Astrocyte of the hippocampus (primary cell): ENCODE data around the gene HUNK.
A peak's percentile ranks its signal among the peaks of the same experiment; 100 is the strongest.
"Not testable (repeated sequence)": the region's sequence is repeated elsewhere in the genome, so short reads cannot be mapped to it uniquely, and the experiment has no call there.

Source experiments
- DNase-seq: peaks from one replicate; pipeline ENCODE4 v3.0.0; 2011; ENCODE audit warnings: low read depth, low spot score

The HUNK gene

DNA sequence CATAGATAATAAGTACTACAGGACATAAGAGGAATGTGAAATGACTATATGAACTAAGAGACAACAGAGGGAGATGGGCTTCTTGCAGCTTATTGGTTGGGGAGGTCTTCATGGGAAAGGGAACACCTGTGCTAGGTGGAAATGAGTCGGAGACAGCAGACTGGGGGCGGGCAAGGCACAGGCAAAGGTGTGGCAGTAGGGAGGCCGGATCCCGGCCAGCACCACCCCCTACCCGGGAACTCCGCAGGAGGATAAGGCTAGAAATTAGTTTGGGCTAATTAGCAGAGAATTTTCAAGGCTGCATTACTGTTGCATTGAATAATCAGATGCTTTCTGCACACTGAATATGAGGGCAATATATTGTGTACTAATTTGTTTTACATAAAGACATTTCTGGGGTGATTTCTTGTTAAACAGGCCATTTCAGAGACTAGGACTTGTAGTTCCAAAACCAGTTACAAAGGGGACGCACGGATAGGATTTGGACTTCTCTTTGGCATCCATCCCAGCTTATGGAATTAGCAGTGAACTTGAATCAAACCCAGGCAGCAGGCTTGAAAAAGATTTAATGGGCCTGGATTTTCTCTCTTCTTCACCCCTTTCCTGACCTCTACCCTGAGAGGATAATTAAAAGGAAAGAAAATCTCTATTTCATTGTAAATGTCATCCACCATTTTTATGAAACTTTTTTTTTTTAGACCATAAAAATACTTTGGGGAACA, 2.2 kb upstream of the HUNK start:
- no peak for DNase-seq

DNA sequence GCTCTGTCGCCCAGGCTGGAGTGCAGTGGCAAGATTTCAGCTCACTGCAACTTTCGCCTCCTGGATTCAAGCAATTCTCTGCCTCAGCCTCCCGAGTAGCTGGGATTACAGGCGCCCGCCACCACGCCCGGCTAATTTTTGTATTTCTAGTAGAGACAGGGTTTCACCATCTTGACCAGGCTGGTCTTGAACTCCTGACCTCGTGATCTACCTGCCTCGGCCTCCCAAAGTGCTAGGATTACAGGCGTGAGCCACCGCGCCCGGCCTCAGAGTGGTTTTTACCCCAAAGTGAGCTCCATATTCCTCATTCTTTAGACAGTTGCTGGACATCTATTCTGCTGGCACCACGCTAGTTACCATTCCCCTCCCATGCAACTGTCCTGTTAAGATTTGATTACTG, 1.4 kb upstream of the HUNK start:
- DNase-seq, result not testable (repeated sequence)

DNA sequence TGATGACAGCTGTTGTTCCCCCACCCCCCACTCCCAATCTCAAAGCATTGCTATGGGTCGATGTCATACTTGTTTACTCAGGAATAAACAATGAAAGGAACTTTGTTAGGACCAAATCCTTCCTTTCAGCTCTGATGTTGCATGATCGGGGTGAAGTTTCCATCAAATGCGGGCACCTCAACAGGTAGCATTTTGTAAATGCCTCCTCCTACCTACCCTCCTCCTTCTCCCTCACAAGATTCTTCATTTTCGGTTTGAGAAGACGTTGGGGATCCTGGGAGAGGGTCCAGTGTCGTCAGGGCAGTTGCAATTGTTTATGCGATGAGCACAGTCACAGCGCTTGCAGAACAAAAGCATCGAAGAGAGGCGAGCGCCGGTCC, 758 bp upstream of the HUNK start:
- DNase-seq, result no peak

DNA sequence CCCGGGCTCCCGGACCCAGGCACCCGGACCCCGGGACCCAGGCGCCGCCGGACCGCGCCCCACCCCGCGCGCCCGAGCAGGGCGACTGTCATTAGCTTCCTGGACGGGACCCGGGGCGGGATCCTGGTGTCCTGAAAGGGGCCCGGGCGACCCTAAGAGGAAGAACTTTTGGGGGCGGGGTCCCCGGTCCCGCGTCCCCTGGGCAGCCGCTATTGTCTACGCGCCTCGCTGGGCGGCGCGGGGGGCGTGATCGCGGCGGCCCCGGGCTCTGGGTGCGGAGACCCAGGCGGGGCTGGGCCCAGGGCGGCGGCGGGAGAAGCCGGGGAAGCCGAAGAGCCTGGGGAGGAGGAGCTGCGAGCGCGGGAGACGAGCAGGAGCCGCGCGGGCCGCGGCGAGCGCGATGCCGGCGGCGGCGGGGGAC, 465 bp downstream of the HUNK start:
- DNase-seq, result peak; percentile 54

DNA sequence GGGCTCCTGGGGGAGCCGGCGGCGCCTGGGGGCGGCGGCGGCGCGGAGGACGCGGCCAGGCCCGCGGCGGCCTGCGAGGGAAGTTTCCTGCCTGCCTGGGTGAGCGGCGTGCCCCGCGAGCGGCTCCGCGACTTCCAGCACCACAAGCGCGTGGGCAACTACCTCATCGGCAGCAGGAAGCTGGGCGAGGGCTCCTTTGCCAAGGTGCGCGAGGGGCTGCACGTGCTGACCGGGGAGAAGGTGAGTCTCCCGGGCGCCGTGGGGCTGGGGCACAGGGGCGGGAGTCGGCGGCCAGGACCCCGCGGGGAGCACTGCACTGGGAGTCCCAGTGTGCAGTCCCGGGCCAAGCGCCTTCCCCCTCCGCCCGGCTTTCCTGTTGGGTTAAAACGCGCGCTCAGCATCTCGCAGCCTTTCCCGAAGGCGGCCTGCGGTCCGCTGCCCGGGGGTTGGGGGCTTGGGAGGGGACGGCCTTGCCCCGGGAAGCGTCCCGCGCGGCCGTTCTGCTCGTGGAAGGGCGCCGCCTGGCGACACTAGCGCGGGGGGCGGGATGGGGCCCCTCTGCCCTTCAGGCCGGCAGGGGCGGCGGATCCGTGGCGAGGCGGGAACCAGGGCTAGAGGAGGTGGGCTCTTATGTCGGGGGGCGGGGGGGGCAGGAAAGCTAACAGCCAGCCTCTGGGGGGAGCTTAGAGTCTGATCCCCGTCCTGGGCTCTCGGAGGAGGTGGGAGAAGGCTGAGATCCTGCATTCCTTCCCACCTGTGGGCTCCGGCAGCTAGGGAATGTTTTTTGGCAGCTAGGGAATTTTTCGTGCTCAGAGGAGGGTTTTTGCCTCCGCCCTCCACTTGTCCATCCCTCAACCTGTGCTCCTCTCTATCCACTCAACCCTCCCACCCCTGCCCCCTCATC, 1.1 kb downstream of the HUNK start:
- peak; percentile 61 for DNase-seq

DNA sequence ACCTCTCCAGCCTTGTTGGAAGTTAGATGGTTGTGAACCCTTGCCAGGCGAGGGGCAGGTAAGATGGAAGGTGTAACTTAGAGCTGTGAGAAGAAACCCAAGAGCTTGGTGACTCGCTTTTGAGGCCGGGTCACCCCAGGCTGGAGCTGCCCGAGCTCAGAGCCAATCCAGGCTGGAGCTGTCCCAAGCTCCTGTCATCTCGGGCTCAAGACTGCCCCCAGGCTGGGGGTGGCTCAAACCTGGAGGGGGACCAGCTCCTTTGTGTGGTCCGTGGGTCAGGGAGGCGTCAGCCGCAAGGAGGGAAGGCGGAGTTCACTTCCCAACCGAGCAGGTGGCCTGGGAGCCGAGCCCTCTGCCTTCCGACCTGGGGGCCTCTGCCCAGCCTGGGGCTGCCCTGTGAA, 2.0 kb downstream of the HUNK start:
- DNase-seq, result peak; percentile 22

DNA sequence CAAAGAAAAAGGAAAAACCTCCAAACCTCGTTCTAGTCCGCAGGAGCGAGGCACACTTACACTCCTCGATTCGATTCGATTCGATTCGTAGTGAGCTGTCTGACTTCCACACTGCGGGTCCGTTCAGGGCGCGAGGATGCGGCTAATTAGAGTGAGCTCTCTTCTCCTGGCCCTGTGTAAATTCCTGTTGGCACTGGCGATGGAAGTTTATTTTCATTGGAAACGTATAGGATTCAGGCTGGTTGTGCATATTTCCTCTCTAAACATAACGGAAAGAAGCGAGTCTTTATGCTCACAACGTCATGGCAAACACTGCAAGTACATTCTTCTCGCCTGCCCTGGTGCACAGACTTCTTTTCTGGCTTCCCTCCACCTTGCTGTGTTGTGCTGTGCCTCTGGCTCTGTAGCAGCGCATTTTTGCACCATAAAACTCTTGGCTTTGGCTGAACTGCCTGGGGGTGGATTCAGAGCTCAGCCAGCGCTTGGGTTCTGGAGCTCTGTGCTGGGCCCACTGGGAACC, 2.7 kb downstream of the HUNK start:
- DNase-seq, result peak; percentile 49

DNA sequence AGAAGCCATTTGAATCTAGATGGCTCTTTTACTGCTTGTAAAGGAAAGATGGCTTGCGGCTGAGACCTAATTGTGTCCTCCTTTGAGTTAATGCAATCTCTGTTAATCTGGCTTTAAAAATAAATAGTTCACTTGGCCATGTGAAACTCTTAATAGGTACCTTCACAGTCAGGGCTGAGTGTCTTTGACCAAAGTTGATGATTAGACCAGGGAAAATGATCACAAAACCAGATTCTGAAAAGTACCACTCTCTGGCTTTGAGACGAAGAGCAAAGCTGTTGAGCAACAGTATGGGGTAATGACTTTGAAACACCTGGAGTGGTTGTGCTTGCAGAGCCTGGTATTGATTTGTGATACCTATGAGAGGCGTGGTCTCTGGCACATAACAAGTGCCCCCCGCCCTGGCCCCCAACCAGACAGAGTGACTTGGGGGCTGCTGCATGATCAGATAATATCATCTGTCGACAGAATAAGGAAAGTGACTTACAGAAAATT, 4.7 kb downstream of the HUNK start:
- no peak for DNase-seq

DNA sequence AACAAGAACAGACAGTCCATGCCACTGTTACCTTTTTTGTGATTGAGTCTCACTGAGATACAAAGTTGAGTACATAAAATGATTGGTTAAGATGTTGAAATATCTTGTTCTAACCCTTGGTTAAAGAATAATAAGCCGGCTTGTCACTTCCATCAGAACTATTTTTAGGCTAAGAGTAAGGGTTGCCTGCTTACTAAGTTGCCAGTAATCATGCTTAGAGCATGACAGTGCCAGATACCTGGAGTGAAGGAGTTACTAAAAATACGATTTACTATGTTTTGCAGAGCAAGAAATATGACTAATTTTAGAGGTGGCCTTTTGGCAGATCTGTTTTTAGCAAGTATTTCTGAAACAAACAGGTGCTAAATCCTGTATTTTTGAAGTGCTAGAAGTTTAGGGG, 6.0 kb downstream of the HUNK start:
- no peak for DNase-seq

DNA sequence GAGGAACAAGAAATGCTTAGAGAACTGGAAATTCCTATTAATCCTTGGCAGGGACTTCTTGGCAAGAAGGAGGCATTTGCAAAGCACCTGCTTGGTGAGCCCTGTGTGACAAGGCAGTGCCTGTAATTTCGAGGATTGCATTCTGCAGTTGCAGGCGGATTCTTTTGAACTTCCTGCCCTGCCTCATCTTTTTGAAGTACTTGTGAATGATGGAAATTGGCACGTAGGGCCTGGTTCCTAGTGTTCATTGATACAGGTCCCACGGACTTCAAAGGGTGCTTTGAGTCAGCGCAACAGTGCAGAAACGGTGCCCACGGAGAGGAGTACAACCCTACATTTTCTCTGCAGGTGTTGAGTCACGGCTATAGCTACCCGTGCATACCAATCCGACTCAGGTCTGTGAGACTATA, 6.4 kb downstream of the HUNK start:
- no peak for DNase-seq

DNA sequence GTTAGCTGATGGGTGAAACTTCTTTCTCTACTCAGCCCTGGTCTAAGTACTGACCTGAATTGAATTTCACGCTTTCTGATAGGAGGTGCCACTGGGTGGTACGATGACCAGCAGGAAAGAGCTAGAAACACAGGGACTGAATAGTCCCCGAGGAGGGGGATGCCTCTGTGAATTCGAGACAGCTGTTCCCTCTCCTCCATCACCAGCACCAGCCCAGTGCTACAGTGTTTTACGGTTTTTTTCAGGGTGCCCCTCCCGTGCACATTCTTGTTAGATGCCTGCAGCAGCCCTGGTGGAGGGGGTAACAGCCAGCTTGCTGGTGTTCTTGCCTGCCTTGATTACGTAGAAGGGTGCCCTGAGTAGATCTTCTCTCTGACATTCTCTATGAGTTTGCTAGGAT, 7.1 kb downstream of the HUNK start:
- no peak for DNase-seq

DNA sequence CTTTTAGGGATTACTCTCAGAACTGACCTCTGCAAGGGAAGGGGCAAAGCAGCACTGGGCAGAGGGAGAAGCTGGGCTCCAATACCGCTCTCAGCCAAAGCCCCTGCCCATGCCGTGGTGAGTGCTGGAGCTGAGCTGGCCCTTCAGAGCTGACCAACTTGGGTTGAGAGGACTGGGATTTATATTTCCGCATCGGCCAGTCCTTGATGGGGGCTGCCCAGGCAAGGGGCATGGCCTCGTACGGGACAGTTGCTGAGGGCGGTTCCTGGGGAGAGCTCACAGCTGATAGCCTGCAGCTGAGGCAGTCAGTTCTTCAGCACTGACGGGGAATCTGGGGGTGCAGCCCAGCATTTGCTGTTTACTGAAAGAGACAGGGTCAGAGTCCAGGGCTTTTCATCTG, 8.0 kb downstream of the HUNK start:
- DNase-seq, result no peak

DNA sequence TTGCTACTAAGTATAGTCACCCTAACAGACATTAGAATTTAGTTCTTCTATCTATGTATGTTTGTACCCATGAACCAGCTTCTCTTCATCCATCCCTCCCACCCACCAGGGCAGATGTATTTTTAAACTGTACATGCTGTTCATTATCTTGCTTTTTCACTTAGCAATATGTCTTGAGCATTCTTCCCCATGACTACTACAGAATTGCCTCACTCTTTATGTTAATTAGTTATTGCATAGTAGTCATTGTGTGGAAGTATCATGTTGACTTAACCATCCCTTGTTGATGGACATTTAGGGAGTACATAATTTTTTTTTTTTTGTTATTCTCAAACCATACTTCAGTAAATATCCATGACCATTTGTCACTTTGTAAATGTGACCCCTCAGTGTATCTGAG, 9.9 kb downstream of the HUNK start:
- DNase-seq, result no peak

DNA sequence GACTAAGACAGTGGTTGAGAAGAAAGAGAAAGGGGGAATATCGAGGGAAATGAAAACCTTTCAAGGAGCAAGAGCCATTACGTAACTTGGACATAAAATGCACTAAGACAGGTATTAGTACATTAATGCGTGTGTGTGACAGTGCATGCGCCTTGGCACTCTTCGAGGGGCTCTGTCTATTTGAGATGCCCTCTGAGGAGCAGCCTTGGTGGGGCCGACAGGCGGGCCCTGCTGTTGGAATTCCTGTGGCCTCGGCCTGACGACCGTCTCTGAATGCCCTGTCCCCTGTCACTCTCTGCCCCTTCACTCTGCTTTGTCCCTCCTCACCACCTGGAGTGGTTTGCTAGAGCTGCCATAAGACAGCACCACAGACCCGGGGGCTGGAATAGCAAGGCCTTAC, 12.3 kb downstream of the HUNK start:
- DNase-seq, result no peak

DNA sequence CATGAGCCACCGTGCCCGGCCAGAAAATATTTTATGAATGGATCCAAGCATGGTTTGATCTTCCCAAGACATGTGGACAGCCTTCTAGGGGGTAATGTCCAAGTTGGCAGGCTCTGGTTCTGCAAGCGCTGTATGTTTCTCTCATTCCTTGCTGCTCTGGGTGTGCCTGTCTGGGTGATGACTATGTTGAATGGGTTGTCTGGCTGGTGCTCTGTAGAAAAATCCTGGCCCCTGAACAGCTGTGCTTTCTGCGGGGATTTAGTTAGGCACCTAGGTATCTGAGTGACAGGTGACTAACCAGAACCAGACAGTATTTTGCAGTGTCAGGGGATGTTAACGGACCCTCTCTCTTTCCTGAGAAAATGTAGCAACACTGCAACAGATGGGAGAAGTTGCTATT, 14.1 kb downstream of the HUNK start:
- no peak for DNase-seq

DNA sequence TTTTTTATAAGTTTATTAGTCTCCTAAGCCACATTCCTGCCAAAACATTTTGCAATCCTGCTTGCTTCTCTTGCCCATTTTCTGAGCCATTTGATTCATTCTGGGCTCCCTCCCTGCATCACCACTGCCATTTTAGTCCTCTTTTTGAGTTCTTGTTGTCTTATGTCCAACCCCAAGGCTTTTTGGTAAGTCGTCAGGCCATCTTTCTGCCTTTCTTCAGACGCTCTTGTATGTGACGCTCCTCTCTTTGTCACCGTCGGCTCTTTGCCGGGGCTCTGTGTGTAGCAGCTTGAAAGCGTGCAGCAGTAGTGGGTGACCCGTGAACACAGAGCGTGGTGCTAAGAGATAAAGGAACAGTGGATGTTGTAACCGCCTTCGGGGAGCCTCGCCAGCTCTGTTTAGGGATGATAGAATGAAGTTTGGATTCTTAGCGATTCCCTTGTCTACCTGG, 14.6 kb downstream of the HUNK start:
- no peak for DNase-seq

DNA sequence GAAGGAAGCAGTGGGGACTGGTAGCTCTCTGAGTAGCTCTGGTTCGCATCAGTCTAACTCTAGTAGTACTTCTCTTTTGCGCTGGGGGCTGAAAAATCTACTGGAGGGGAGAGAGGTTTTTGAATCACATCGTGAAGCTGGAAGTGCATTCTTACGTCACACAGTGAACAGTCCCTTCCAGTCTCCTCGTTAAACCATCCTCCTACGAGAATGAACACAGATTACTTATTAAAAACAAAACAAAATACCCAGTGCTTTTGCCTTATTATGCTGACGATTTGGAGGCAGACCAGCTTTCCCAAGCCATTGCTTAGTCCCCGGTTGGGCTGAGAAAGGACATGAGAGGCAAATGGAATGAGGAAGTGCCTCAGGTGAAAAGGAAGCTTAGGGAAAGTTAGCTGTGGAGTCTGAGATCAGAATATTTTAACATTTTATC, 16.1 kb downstream of the HUNK start:
- peak; percentile 47 for DNase-seq

DNA sequence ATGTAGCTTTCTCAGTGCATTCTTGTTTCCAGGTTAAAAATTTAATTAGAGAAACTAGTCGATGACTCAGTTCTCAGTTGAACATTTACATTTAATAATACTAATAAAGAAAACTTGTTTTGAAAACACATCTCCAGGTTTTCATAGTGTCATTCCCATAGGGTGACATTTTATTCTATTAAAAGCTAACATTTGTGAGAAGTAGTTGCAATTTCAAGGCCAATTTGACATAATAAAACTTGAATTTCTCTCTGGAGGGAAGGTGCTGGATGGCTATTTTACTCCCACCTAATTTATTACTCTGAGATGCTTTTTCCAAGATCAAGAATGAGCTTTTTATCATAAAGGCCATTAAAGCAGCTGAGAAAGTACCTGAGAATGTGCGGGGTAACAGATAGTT, 16.6 kb downstream of the HUNK start:
- no peak for DNase-seq

DNA sequence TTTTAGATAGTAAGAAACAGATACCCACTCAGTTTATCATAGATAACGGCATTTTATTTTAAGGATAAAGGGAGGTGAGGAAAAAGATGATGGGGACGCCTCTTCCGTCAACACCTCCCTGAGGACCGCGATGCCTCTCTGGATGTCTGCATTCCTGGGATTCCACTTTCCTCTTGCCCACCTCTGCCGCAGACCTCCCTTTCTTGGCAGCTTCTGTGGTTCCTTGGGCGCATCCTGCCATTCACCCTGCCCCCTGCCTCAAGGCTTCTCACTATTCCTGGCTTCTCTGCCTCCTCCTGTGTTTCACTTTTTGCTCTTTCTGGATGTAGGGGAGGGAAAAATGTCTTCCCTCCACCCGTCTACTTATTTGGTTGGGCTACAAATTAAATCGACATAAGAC, 19.9 kb downstream of the HUNK start:
- DNase-seq, result no peak

DNA sequence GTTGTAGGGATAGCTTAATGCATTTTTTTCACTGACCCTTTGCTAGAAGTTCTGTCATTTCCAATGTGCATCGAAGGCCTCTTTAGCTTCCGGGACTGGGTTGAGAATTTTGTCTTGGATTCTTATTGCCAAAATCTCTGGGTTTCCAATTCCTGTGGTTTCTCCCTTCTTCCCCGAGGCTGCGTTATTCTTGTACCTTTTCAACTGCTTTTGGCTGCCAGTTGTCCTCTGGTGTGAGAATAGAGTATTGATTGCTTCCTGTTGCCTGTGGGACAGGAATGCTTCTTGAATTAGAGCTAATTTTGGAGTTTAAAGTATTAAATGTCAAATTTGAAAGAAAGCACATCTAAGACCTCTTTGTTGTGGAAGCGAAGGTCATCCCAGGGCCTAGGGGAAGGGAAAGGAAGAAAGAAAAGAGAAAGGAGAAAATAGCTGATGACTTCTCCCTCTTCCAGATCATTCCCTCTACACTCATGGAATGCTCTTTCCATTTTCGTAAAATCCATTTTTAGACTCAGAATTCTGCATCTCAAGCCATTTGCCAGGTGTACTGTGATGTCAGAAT, 21.1 kb downstream of the HUNK start:
- DNase-seq, result no peak

DNA sequence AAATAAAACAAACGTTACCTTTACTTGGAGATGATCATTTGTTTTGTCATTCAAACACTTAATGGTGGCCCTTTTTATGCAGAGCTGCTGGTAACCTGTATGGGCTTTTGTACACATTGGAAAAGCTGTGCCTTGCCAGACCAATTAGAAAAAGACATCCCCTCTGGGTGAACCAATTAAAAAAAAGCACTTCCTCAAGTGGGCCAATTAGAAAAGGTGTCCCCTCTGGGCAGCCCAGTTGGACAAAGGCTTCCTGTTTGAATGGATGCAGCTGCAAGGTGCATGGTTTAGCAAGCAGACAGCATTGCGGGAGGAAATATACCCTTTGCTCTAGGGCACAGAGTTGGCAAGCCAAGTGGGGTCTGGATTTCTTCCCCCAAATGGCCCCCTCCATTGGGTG, 21.6 kb downstream of the HUNK start:
- DNase-seq, result no peak
